K562 treated with DMSO at 1 percent for 12 hours (cell line): ENCODE data around the gene TRMT1. TPM values are rescaled to one million over a fixed set of nuclear protein-coding genes. Genes with fewer than 3 reads are reported as not detected.

Experiments
- total RNA-seq: library from RNA; unstranded; fragments of 300-600 nt; gene quantifications from 2 replicates; pipeline ENCODE4 v1.2.3, GENCODE V29; 2022; ENCODE audit not compliant: insufficient read depth

Gene TRMT1
- 27.9 and 29.1 TPM in 2 replicates for total RNA-seq

DNA sequence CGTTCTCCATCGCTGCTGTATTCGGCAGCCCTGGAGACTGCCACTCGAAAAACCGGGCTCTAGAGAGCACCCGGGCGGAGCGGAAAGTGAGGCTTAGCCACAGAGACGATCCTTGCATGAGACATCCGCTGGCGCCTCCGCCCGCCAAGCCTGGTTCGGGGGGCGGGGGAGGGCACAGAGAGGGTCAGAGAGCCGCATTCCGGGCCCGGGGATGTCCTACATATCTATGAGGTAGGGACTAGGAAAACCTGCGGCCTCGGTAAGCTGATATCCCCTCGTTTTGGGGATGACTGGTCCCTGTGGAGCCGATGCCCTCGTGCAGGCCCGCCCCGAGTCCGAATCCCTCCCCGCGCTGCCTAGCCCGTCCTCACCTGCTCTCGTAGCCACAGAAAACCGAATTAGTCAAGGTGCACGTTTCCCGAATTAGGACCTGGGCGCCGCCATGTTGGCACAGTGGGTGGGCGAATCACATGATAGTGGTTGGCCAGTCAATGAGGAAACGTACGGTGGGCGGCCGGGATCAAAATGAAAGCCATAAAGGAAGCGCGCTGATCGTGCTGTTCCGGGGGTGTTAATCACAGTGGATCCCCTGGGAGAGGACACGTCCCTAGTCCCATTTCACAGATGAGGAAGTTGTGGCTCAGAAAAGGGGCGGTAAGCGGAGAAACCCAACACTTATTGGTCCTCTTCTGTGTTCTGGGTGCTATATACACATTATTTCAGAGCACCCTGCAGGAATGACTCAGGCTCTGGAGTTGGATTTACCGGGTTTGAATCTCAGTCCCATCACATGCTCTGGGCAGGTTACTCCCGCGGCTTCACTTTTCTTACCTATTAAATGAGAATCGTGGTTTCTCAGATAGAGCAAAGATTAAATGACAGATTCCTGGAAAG, at the start of gene TRMT1:
TSS of gene TRMT1 (minus strand) at position 459 of the 894 bp plus-strand sequence. CDS start at position 118, 341 bp downstream.

DNA sequence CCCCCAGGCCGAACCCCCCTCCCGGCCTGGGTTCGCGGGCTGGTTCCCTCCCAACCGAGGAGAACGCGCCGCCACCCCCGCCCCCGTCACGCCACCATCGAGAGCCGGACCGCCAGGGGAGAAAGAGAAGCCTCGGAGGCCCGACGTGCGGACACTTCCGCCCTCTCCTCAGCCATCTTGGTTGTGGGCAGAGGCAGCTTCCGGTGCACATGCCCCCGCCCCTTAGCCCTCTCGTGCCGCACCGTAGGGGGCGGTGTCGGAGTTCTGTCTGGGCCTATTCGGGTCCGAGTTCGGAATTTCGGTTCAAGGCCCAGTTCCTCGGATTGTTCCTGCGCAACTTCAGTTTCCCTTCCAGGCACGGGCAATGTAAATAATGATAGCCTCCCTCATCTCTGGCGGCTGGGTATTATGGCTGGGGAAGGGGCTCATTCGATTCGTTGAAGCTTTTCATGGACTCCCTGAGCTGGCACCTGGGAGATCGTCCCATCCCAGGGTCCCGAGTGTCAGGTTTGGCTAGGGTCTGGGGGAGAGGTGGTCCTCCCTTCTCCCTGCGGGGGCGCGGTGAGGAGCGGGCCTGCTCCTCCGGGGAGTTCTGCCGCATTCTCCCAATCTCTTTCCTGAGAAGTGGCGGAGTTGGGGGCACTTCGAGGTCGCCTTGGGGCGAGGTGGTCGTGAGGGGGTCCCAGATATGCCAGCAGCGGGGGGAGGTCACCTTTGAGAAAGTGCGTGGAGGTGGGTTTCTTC, 33.8 kb upstream of the TRMT1 start, which contains the start of the genes IER2 and STX10:
TSS of gene IER2 (plus strand) at position 225 of the 744 bp plus-strand sequence. CDS start 2,776 bp downstream, outside the sequence.
TSS of gene STX10 (minus strand) at position 189 of the 744 bp plus-strand sequence. CDS start 202 bp downstream, outside the sequence.

DNA sequence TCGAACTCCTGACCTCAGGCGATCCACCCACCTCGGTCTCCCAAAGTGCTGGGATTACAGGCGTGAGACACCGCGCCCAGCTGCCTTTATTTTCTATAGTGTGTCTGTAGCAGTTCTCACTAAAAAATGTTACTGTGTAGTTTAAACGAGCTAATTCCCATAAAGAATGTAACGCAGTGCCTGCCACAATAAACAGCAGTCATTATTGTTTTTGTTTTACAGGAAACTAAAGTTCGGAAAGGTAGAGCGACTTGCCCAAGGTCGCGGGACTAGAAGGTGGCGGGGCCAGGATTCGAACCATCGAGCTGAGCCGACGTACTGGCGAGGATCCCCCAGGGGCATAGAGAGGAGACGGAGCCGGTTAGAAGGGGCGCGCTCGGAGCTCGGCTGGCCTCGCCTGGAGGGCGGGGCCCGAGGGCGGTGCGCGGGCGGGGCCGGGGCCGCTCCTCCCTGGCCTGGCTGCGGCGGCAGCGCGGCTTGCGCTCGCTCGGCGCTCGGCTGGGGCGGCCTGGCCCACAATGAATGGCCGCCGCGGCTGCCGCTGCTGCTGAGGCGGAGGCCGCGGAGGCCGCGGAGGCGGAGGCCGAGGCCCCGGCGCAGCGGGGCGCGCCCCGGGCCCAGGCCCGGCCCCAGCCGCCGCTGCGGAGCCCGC, 1.4 kb upstream of the TRMT1 start, which contains the start of gene NACC1:
TSS of gene NACC1 (plus strand) at position 493 of the 652 bp plus-strand sequence. CDS start 16,944 bp downstream, outside the sequence.

DNA sequence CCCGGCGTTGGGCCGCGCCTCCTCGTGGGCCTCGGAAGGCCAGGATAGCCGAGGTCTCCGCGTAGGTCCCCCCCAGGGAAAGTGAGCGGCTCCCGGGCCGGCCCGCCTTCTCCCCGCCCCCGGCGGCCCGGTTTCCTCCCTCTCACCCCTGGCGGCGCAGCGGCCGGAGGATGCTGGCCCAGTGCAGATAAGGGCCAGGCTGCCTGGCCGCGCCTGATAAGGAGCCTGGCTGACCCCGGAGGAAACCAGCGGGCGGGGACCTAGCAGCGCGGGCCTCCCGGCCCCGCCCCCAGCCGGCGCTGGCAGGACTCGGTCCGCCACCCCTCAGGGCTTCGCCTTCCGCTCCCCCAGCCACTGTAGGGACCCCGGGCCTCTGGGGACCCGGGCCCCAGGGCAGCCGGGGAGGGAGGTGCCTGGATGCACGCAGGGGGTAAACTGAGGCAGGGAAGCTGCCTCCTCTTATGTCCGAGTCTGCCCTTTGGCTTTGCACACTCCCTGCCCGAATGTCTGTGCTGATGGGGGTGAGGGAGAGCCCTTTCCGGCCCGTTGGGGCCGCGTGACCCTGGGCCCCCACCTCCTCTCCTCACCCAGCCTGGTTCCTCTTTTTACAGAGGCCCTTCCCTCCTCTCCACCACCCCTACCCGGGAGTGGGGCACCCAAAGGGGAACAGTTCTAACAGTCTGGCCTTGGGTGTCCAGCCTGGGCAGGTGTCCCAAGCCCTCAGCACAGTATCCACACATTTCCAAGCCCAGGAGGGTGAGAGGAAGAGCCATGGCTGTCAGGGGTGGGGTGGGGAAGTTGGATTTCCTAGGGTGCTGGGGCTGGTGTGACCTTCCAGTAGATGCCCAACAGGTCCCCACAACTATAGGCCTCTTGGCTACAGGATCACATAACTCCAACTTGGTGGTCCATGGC, 13.6 kb downstream of the TRMT1 start, which contains the start of gene LYL1:
TSS of gene LYL1 (minus strand) at position 193 of the 915 bp plus-strand sequence. CDS start 1,687 bp downstream, outside the sequence.

Other genes starting within 250 kb of the TRMT1 start
- gene DNASE2, start 235.3 kb downstream of the TRMT1 start, total RNA-seq, result 133 and 148 TPM in 2 replicates
- 32.6 and 45.7 TPM in 2 replicates for gene KLF1, start 229.5 kb downstream of the TRMT1 start, total RNA-seq
- gene GCDH, start 225.6 kb downstream of the TRMT1 start, total RNA-seq, result 10.5 and 12.8 TPM in 2 replicates
- 0.80 and 1.0 TPM in 2 replicates for gene SYCE2, start 197.4 kb downstream of the TRMT1 start, total RNA-seq
- gene FARSA, start 183.0 kb downstream of the TRMT1 start, total RNA-seq, result 120 and 123 TPM in 2 replicates
- gene CALR, start 178.1 kb downstream of the TRMT1 start, total RNA-seq, result 475 and 681 TPM in 2 replicates
- gene RAD23A, start 170.9 kb downstream of the TRMT1 start, total RNA-seq, result 111 and 154 TPM in 2 replicates
- gene GADD45GIP1, start 159.5 kb downstream of the TRMT1 start, total RNA-seq, result 33.4 and 52.1 TPM in 2 replicates
- gene DAND5, start 147.2 kb downstream of the TRMT1 start, total RNA-seq, result 1.0 TPM in 1 of 2 replicates, not detected in the other
- gene NFIX, start 121.3 kb downstream of the TRMT1 start, total RNA-seq, result 3.3 and 14.3 TPM in 2 replicates
- gene LYL1, start 13.9 kb downstream of the TRMT1 start, total RNA-seq, result 287 and 387 TPM in 2 replicates
- 27.0 and 54.7 TPM in 2 replicates for gene NACC1, start 1.5 kb upstream of the TRMT1 start, total RNA-seq
- 94.3 and 118 TPM in 2 replicates for gene STX10, start 33.6 kb upstream of the TRMT1 start, total RNA-seq
- 177 and 186 TPM in 2 replicates for gene IER2, start 33.7 kb upstream of the TRMT1 start, total RNA-seq